ENCODE data around the gene CRIM1.

CRIM1 gene

GRCh38 chr2:36596397-36596796 lies 240.8 kb downstream of the CRIM1 start:
- DNase-seq = no peak

- no peak for DNase-seq
Measured at GRCh38 chr2:36597003-36597531, 241.5 kb downstream of the CRIM1 start.

GRCh38 chr2:36597532-36598377 lies 242.2 kb downstream of the CRIM1 start, which contains the start of gene FEZ2:
Gene FEZ2 (minus strand): TSS chr2:36598168. CDS start chr2:36598142, 26 bp downstream.
- DNase-seq = peak; percentile 37

All from NCI-H1694 (cell line).